H54 (cell line): ENCODE data around the gene LSM2.
"Not testable (repeated sequence)": the region's sequence is repeated elsewhere in the genome, so short reads cannot be mapped to it uniquely, and the experiment has no call there.

ENCODE experiments used
- DNase-seq: peaks from one replicate; pipeline ENCODE4 v3.0.0; 2011; ENCODE audit warnings: low spot score, mixed read lengths; ENCODE audit not compliant: insufficient read length
- FAIRE-seq: peaks from 3 replicates; lab custom pipeline; 2011; peaks lifted over from hg19 to GRCh38; lab: Jason Lieb, UNC
- POLR2A ChIP-seq: IDR thresholded peaks from 2 replicates; pipeline ENCODE4 v1.6.1; 2011; ENCODE audit warnings: low read depth, mild to moderate bottlenecking, low read length

LSM2 gene

GRCh38 chr6:31795616-31796298 lies 11.0 kb downstream of the LSM2 start, which contains the start of gene VARS1:
Gene VARS1, minus strand, starts transcription at chr6:31795752. Its CDS starts 535 bp downstream, at chr6:31795217.
- peak; percentile 47 for TF ChIP-seq POLR2A
- FAIRE-seq = no peak
- DNase-seq = peak; percentile 92

- DNase-seq = peak; percentile 60
- FAIRE-seq = no peak
These were observed 11.7 kb downstream of the LSM2 start for GRCh38 chr6:31794866-31795615.

GRCh38 chr6:31794294-31794865 lies 12.4 kb downstream of the LSM2 start:
- FAIRE-seq (no peak), DNase-seq (no peak)
- TF ChIP-seq POLR2A = no peak

More at GRCh38 chr6:31794866-31795615, 11.7 kb downstream of the LSM2 start:
- no peak for TF ChIP-seq POLR2A

- FAIRE-seq, DNase-seq: not testable (repeated sequence)
These were observed 12.9 kb downstream of the LSM2 start for GRCh38 chr6:31793927-31794245.

GRCh38 chr6:31792761-31793171 lies 14.0 kb downstream of the LSM2 start:
- TF ChIP-seq POLR2A = no peak
- DNase-seq (peak; percentile 91), FAIRE-seq (peak; percentile 45)

- TF ChIP-seq POLR2A = no peak
- FAIRE-seq (no peak), DNase-seq (no peak)
These were observed 14.7 kb downstream of the LSM2 start for GRCh38 chr6:31792090-31792374.

GRCh38 chr6:31791324-31792089 lies 15.3 kb downstream of the LSM2 start:
- FAIRE-seq (no peak), DNase-seq (peak; percentile 68)
- TF ChIP-seq POLR2A = no peak

- FAIRE-seq (no peak), DNase-seq (no peak)
- TF ChIP-seq POLR2A = no peak
These were observed 21.3 kb downstream of the LSM2 start for GRCh38 chr6:31785475-31785874.

- FAIRE-seq (no peak), DNase-seq (no peak)
- TF ChIP-seq POLR2A = no peak
These were observed 22.5 kb downstream of the LSM2 start for GRCh38 chr6:31784098-31784925.

GRCh38 chr6:31782126-31782855 lies 24.5 kb downstream of the LSM2 start:
- TF ChIP-seq POLR2A = no peak
- no peak for DNase-seq
- FAIRE-seq = no peak

- no peak for FAIRE-seq
These were observed 25.3 kb downstream of the LSM2 start for GRCh38 chr6:31781244-31782125.

More at GRCh38 chr6:31781244-31782125, 25.3 kb downstream of the LSM2 start:
- no peak for TF ChIP-seq POLR2A
- no peak for DNase-seq
